GM21515 (cell line): ENCODE data around the gene FGD6.
"Not testable (repeated sequence)": the region's sequence is repeated elsewhere in the genome, so short reads cannot be mapped to it uniquely, and the experiment has no call there.

Experiments used
- ATAC-seq: cut with Tn5 transposase; IDR thresholded peaks from one replicate; pipeline ENCODE4 v1.9.1; 2021; ENCODE audit not compliant: unreplicated experiment

The FGD6 gene

DNA sequence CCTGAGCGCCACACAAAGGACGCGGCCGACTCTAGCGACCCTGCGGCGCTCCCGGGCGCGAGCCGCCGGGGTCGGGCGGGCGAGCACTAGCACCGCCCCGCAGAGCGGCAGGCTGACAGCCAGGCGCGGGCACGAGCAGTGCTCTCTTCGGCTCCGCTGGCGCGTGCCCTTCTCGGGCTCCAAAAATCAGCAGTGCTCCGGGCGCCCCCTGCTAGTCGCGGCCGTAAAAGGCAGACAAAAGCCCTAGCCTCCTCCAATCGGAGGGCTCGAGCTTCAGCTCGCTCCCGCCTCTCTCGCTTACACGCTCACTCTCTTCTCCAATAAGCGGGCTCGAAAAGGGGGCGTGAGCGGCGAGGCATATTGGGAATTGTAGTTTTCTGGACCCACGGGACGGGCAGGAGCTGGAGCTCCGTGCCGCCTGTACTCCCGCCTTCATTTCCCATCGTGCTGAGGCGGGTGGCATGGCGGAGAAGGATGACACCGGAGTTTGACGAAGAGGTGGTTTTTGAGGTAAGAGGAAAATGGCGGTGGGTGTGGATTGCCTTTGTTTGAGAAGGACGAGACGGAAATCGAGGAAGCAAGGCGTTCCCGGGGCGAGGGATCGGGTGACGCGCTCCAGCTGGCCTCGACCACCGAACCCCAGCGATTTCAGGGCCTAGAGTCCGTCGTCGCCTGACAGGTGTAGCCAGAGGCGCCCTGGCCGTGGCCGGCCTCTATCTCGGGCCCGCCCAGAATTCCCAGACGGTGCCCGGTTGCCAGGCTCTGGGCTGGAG lies at the start of gene FGD6, which contains the start of gene VEZT:
FGD6 (minus strand) TSS at position 91 of the 773 bp plus-strand sequence. CDS start 227 bp downstream, outside the sequence.
VEZT (plus strand) TSS at position 431 of the 773 bp plus-strand sequence; CDS start at position 475, 44 bp downstream.
- ATAC-seq = peak; percentile 92

DNA sequence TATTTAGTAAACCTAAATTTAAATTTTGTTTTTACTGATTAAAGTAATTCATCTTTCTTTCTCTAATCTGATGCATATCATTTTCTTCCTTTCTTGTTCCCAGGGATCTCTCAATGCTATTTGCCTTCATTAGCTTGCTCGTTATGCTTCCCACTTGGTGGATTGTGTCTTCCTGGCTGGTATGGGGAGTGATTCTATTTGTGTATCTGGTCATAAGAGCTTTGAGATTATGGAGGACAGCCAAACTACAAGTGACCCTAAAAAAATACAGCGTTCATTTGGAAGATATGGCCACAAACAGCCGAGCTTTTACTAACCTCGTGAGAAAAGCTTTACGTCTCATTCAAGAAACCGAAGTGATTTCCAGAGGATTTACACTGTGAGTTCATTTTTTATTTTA lies 49.0 kb upstream of the FGD6 start:
- no peak for ATAC-seq

DNA sequence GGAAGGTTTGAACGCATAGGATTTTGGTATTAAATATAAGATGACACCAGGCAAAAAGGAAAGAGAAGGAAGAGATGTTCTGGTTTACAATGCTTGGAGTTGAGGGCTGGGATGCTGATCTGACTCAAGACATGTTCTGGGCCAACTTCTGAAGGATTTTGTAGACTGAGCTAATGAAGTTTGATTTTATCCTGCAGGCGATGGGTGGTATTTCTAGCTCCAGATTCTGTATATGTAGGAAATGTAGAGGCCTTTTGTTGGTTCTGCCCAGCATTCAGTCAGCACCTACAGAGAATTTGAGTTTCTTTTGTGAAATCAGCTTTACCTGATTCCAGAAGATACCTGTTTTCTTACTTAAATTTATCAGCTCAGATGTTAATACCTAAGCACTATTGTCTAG lies 48.5 kb upstream of the FGD6 start:
- ATAC-seq = no peak

DNA sequence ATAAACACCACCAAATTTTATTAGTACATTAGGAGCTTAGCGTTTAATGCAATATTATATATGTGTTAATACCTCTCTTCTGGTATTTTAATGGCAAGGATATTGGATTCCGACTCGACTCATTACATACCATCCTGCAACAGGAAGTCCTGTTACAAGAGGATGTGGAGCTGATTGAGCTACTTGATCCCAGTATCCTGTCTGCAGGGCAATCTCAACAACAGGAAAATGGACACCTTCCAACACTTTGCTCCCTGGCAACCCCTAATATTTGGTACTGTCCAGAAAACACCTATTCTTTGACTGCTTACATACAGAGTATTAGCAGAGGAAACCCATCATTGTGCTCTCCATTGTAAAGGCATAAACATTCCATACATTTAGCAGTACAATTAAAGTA lies 45.5 kb upstream of the FGD6 start:
- ATAC-seq = no peak

DNA sequence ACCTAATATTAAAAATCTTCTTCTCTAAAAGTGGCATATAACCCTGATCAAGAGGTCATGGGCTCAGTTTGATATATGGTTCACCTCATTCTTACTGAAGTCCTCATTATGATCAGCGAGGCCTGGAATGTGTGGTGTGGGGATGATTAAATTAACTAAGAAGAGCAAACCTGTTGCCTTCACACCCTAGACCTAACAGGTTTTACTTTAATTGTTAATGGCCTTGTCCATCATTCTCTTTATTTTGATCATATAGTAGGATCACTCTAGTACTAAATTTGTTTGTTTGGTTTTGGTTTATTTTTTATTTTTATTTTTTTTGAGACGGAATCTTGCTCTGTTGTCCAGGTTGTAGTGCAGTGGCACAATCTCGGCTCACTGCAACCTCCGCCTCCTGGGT lies 43.8 kb upstream of the FGD6 start:
- ATAC-seq = no peak

DNA sequence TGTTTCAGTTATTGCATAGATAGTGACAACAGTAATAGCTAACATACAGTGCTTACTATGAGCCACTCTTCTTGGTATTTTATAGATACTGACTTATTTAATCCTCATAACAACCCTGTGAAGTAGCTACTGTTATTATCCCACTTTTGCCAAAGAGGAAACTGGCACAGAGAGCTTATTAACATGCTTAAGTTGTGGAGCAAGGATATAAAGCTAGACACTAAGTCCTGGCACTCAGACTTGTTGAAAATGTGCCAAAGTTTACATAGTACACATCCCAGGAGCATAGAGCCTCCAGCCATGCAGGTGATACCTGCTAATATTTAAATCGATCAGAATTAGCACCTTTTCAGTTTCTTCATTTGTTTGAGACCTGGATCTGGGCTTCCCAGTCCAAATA lies 42.1 kb upstream of the FGD6 start:
- no peak for ATAC-seq

DNA sequence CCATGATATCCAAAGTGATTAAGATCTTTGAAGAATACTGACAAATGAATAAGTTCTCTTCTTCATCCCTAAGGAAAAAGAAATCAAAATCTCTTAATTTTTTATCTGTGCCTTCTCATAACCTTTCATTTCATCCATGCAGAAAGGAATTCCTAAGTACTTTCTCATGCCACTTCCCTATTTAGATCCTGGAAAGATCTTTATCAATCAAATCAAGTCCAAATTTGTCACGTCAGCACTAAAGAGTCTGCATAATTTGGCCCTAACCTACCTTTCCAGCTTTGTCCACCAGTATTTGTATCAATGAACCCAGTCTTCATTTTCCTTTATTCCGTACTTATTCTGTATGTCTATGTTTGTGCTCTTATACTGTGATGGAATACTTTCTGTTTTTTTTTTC lies 41.5 kb upstream of the FGD6 start:
- ATAC-seq = no peak

DNA sequence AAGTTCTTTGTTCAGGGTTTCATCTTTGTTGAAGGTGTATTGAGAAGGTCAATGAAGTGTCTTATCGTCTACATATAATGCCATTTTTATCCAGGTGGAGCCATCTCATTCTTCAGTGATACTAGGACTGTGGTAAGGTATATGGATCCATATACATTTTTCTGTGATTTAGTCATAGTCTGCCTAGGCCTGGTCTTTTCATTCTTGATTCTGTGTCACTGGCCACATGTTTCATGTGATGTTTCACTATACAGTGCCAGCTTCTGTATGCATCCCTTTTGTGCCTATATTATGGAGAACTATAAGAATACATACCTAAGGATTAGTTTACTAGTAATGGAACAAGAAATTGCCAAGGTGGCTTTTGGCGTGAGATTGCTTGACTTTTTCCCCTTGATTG lies 40.9 kb upstream of the FGD6 start:
- no peak for ATAC-seq

DNA sequence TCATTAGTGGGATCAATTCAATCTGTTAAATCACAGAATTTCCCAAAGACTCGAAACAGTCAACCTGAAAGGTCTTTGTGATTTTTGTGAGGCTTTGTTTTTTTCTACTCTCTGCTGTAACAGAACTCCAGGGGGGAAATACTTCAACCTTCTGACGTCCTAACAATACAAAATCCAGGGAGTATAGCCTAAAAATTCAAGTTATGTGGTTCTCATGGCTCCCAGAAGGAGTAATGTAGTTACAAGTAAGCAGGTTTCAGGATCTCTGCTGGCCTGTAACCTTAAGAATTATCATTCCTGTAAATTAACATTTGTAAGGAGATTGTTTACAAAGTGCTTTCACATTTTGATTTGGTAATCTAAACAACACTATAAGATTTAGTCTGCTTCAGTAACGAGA lies 40.3 kb upstream of the FGD6 start:
- ATAC-seq = no peak

DNA sequence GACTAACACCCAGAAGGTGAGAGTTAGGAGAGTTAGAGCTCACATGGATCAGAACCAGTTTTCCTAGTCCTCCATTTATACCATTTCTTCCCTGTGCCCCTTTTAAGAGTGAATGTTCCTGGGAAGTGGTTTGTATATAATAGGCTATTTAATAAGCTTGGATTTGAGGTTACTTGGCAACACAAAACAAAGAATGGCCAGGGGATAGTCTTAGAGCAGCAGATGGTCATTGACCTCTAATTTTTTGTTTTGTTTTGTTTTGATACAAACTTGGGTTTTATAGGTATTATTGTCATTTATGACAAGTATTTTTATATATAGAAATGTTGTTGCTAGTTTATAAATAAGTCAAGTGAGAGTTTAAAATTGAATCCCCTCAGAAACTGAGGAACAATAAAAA lies 36.1 kb upstream of the FGD6 start:
- ATAC-seq = no peak

DNA sequence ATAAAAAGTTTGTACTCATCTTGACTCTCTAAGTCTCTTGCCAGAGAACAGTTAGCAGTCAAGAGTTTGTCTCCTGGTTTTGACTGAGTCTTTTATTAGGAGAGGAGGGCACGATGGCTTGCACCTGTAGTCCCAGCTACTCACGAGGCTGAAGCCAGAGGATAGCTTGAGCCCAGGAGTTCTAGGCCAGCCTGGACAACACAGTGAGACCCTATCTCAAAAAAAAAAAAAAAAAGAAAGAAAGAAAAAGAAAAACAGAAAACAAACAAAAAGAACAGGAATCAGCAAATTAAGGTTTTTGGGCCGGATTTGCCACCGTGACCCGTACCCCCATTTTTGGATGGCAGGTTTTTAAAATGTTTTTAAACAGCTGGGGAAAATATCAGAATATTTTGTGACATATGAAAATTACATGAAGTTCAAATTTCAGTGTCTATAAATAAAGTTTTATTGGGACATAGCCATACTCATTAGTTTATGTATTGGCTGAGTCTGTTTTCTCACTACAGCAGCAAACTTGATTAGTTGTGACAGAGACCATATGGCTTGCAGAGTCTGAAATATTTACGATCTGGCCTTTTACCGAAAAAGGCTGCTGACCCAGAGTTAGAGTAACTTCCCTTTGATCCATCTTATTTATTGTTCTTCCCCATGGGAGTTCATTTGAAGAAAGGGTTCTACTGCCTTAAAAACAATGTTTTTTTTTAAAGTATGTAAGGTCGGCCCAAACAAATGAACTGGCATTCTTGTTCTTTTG lies 31.5 kb upstream of the FGD6 start:
- no peak for ATAC-seq

DNA sequence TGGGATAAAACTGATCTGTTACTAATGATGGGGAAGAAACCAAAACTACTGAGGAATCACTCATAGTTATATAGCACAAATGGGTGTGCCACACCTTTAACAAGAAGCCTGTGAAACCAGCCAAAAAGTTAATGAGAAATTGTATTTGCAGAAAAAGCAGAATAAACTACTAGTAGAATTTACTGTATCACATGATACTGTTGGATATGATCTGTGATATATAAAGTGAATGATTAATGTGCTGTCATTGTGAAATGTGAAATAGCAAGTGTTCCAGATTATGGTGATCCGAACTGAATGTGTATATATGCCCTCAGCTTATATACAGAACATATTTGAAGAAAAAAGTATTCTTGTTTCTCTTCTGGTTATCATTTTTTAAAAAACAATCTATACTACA lies 30.8 kb upstream of the FGD6 start:
- no peak for ATAC-seq

DNA sequence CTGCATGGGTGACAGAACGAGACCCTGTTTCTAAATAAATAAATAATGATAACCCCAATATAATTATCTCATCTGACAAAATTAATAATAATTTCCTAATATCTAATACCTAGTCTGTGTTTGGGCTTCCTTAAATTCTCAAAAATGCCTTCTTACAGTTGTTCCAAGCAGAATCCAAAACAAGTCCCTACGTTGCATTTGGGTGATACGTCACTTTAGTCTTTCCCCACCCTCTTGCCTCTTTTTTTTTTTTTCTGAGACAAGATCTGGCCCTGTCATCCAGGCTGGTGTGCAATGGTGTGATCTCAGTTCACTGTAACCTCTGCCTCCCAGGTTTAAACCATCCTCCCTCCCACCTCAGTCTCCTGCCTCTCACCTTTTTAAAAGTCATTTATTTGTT lies 27.1 kb upstream of the FGD6 start:
- no peak for ATAC-seq

DNA sequence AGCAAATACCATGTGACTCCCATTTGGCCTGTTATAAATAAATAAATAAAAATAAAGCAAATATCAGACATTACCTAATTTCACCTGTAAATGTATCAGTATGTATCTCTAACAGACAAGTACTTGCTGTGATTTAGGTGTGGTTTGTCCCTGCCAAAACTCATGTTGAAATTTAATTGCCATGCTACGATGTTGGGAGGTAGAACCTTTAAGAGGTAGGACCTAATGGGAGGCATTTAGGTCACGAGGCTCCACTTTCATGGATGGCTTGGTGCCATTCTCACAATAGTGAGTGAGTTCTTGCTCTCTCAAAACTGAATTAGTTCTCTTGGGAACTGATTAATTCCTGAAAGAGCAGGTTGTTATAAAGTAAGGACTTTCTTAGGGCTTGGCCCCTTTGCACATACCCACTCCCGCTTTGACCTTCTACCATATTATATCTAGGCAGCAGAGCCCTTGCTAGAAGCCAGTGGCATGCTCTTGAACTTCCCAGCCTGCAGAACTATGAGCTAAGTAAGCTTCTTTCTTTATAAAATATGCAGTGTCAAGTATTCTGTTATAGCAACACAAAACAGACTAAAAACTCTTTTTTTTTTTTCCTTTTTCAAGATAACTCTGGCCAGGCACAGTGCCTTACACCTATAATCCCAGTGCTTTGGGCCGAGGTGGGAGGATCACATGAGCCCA lies 26.4 kb upstream of the FGD6 start:
- ATAC-seq = no peak

DNA sequence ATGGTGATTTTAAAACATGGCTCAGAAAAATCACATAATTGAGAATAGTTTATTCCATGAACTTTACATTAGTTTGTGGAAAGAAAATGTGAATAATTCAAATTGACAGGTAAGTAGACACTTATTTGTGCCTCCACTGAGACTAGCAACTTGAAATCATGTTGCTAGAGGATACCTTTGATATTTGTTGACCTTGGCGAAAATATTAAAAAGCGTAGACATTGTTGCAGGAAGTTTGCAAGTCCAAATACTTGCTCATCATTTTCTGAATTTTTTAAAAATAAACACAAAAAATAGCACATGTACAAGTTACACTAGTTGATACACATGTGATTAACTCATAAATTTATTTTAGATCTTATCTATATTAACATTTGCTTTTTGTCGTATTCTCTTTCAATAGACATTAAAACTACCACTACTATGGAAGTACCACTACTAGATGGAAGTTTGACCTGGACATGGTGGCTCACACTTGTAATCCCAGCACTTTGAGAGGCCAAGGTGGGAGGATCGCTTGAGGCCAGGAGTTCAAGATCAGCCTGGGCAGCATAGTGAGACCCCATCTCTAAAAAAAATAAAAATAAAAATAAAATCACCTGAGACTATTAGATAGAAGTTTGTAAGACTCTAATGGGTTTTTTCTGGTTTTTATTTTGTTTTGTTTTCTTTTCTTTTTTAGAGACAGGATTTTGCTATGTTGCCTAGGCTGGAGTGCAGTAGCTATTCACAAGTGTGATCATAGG lies 24.7 kb upstream of the FGD6 start:
- no peak for ATAC-seq

DNA sequence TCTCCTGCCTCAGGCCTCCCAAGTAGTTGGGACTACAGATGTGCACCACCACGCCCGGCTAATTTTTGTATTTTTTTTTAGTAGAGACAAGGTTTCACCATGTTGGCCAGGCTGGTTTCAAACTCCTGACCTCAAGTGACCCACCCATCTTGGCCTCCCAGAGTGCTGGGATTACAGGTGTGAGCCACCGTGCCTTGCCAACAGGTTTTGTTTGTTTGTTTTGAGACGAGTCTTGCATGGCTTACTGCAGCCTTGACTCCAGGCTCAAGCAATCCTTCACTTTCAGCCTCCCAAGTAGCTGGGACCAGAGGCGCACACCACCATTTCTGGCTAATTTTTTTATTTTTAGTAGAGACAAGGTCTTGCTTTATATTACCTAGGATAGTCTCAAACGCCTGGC lies 23.9 kb upstream of the FGD6 start:
- ATAC-seq = not testable (repeated sequence)

DNA sequence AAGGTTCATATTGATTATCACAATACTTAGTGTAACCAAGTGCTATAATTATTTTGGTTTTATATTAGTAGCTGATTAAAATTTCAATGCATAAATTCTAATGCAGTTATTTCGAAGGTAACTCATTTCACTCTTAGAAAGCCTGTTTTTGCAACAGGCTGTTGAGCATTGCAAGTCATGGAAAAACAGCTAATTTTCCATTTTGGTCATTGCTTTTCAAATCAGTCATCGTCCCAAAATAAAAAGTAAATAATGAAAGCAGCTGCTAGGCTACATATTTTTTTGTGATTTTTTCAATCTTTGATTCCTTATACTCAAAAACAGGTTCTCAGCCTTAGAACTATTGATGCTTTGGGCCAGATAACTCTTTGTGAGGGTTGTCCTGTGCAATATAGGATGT lies 23.3 kb upstream of the FGD6 start:
- no peak for ATAC-seq

DNA sequence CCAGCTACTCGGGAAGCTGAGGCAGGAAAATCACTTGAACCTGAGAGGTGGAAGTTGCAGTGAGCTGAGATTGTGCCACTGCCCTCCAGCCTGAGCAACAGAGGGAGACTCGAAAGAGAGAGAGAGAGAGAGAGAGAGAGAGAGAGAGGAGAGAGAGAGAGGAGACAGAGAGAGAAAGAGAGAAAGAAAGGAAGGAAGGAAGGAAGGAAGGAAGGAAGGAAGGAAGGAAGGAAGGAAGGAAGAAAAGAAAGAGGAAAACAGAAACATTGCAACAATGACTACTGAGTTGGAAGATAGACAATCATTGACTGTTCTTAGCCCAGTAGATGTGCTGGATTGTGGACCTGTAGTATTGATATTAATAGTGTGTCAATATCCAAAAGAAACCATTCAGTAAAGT lies 22.6 kb upstream of the FGD6 start:
- ATAC-seq = not testable (repeated sequence)

DNA sequence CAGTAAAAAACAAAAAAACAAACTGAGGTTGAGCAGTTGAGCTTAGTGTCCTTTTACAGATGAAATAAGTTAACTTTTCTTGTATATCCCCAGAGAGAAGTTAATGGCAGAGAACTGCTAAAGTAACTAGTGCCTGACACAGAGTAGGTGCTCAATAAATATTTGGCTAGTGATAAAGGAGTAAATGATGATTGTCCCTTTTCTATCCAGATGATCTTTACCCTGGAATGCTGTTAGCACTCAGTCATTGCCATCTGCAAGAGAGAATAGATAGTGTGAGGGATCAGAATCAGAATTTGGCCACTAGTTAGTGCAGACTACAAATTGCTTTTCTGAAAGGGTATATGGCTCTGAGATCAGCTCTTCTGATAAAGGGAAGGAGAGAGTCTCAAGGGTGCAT lies 21.9 kb upstream of the FGD6 start:
- ATAC-seq = no peak

DNA sequence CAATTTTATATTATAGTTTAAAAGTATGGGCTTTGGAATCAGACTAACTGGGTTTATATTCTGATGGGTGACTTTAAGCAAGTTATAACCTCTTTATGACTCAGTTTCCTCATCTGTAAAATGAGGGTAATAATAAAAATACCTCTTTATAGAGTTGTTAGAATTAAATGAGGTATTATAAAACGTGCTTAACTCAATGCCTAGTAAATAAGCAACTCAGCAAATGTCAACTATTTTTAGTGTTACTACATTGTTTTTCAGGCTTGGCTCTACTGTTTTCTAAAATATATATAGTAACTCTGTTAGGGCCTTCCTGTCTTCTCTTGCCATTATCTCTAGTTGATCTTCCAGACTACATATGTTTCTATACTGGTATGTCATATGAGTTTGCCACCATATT lies 20.9 kb upstream of the FGD6 start:
- no peak for ATAC-seq

DNA sequence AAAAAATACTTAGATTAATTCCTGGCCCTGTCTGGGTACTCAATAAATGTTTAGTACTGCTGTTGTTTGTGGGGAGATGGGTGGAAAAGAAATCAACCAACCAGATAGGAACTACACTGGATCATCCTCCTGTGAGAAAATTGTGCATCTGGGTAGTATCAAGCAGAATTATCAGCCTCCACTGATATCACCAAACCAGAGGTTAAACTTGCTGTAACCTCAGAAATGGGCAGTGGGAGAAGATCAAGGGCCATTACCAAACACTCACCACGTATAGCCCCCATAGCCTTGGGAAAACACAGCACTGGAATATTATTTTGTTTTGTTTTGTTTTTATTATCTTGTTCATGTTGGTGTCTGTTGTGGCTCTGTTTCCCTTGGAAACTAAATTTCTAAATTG lies 20.0 kb upstream of the FGD6 start:
- ATAC-seq = no peak
